GM12874 (cell line): Measurements from ENCODE around the gene SLFNL1.

Experiments used
- CTCF ChIP-seq: IDR thresholded peaks from 2 replicates; pipeline ENCODE4 v1.5.1; 2011; ENCODE audit warnings: low read depth, mild to moderate bottlenecking, control low read depth, low read length, moderate library complexity; ENCODE audit not compliant: insufficient read depth

SLFNL1 gene

GRCh38 chr1:41019353-41019745, 2.2 kb downstream of the SLFNL1 start:
- no peak for TF ChIP-seq CTCF

- no peak for TF ChIP-seq CTCF
Observed at GRCh38 chr1:41018018-41018410, 3.5 kb downstream of the SLFNL1 start.

- no peak for TF ChIP-seq CTCF
Observed at GRCh38 chr1:41017141-41018017, 4.1 kb downstream of the SLFNL1 start.

GRCh38 chr1:41015897-41016470, 5.5 kb downstream of the SLFNL1 start:
- TF ChIP-seq CTCF: no peak

- no peak for TF ChIP-seq CTCF
Observed at GRCh38 chr1:41015281-41015896, 6.1 kb downstream of the SLFNL1 start.

- TF ChIP-seq CTCF: no peak
Observed at GRCh38 chr1:41014871-41015270, 6.7 kb downstream of the SLFNL1 start.

- TF ChIP-seq CTCF: no peak
Observed at GRCh38 chr1:41013796-41014195, 7.7 kb downstream of the SLFNL1 start.
